Neural progenitor cell (in vitro differentiated cells): ENCODE results near the gene MTX1.

ENCODE experiments used
- EZH2 ChIP-seq: fragments of 200-600 bp; sonication (generic); IDR thresholded peaks from 2 replicates; pipeline ENCODE4 v1.6.1; 2017; ENCODE audit warnings: antibody characterized with exemption, mild to moderate bottlenecking, moderate library complexity
- EZH2phosphoT487 ChIP-seq: fragments of 200-600 bp; sonication (generic); IDR thresholded peaks from 2 replicates; pipeline ENCODE4 v1.6.1; 2017; ENCODE audit warnings: antibody characterized with exemption
- TF ChIP-seq, protein P1 (sequence below): fragments of 200-600 bp; sonication (generic); IDR thresholded peaks from 2 replicates; pipeline ENCODE4 v1.5.1; 2017; ENCODE audit warnings: antibody characterized with exemption, mild to moderate bottlenecking

DNA sequence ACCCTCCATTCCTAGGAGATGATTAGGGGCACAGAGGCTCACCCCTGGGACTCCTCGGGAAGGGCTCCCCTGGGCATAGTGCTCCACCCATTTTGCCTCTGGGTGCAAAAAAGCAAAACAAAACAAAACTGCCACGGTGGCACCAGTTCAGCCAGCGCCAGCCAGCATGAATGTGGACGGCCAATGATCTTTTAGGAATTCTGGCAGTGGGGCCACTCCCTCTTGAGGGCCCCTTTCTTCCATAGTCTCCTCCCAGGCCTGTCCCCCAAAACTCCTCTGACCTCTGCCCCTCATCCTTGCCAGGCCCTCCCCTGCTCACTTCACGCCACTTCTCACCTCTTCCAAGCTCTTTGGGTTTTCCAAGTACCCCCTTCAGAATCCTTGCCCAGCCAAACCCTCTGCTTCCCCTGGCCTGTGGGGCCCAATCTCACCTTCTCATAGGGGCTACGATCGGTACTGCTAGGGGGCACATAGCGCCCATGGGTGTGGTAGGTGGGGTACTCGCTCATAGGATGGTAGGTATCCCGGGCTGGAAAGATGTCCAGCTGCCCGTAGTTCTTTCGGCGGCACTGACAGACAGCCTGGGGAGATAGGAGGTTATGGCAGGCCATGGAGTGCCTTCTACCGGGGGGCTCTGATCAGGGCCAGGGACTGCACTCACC, 21.6 kb upstream of the MTX1 start:
- TF ChIP-seq EZH2phosphoT487 (no peak), EZH2 (no peak)
- TF ChIP-seq, protein P1, sequence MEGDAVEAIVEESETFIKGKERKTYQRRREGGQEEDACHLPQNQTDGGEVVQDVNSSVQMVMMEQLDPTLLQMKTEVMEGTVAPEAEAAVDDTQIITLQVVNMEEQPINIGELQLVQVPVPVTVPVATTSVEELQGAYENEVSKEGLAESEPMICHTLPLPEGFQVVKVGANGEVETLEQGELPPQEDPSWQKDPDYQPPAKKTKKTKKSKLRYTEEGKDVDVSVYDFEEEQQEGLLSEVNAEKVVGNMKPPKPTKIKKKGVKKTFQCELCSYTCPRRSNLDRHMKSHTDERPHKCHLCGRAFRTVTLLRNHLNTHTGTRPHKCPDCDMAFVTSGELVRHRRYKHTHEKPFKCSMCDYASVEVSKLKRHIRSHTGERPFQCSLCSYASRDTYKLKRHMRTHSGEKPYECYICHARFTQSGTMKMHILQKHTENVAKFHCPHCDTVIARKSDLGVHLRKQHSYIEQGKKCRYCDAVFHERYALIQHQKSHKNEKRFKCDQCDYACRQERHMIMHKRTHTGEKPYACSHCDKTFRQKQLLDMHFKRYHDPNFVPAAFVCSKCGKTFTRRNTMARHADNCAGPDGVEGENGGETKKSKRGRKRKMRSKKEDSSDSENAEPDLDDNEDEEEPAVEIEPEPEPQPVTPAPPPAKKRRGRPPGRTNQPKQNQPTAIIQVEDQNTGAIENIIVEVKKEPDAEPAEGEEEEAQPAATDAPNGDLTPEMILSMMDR = no peak
